Keratinocyte (primary cell): ENCODE results near the gene PNPLA7.

Experiments
- EZH2 ChIP-seq: IDR thresholded peaks from one replicate; pipeline ENCODE4 v1.6.1; 2012; ENCODE audit warnings: inconsistent platforms, mild to moderate bottlenecking, low read length, moderate library complexity
- TF ChIP-seq, protein P1 (sequence below), 3 experiments: IDR thresholded peaks in 1 of 3; conservative IDR thresholded peaks in 1 of 3; optimal IDR thresholded peaks in 1 of 3; 2 replicates in 2 of 3; 3 replicates in 1 of 3; pipeline versions ENCODE3 to v1.5.1; 2011; ENCODE audit warnings: low read length in 3 of 3, mild to moderate bottlenecking in 3 of 3, moderate library complexity in 2 of 3, control low read depth in 1 of 3, inconsistent platforms in 1 of 3; ENCODE audit not compliant: insufficient read depth in 2 of 3; ENCODE audit errors: extremely low read depth in 1 of 3

DNA sequence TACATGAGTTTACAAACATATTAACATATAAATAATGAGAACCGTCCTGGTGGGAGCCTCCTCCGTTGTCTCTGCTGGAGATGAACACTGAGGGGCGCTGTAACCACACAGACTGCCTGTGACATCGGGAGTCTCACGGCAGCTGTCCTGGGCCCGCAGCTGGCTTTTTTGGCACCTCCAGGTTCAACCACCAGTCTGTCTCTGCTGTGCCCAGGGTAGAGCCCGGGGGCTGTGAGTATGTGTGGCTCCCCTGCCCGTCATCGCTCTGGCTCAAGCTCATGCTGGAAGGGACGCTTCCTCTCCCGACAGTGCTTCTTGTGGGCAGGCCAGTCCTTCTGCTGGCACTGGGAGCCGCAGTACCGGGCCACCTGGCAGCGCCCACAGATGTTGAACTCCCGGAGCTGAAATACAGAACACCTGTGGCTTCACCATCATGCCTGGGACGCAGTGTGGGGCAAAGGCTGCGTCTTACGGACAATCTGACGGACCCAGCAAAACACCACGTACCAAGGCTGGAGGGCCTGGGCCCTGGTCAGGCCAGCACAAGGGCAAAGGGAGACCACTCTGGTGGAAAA is 32.2 kb upstream of the PNPLA7 start:
- TF ChIP-seq, protein P1, sequence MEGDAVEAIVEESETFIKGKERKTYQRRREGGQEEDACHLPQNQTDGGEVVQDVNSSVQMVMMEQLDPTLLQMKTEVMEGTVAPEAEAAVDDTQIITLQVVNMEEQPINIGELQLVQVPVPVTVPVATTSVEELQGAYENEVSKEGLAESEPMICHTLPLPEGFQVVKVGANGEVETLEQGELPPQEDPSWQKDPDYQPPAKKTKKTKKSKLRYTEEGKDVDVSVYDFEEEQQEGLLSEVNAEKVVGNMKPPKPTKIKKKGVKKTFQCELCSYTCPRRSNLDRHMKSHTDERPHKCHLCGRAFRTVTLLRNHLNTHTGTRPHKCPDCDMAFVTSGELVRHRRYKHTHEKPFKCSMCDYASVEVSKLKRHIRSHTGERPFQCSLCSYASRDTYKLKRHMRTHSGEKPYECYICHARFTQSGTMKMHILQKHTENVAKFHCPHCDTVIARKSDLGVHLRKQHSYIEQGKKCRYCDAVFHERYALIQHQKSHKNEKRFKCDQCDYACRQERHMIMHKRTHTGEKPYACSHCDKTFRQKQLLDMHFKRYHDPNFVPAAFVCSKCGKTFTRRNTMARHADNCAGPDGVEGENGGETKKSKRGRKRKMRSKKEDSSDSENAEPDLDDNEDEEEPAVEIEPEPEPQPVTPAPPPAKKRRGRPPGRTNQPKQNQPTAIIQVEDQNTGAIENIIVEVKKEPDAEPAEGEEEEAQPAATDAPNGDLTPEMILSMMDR (optimal IDR thresholded peaks at IDR 0.05 in 1 of 3, IDR thresholded peaks at IDR 0.05 in 1 of 3, conservative IDR thresholded peaks at IDR 0.05 in 1 of 3; ENCODE audit: extremely low read depth in 1 of 3, insufficient read depth in 2 of 3, low read length in 3 of 3) = peak; percentile 18 to 54 (median 36)
- TF ChIP-seq EZH2 = no peak
